Keratinocyte (primary cell): Measurements from ENCODE around the gene GJB4. TPM values are rescaled to one million over a fixed set of nuclear protein-coding genes. Genes with fewer than 3 reads are reported as not detected.

ENCODE experiments used
- DNase-seq: peaks from one replicate; pipeline ENCODE4 v3.0.0-alpha.2; 2011; ENCODE audit warnings: low read depth, missing footprints, low spot score
- FAIRE-seq: peaks from 2 replicates; lab custom pipeline; 2011; peaks lifted over from hg19 to GRCh38; lab: Jason Lieb, UNC
- H2AFZ ChIP-seq: 2 replicates; pipeline ENCODE4 v1.6.0; 2012; ENCODE audit warnings: low read length, control low read depth, inconsistent platforms; ENCODE audit not compliant: control insufficient read depth
- H3K27ac ChIP-seq: 2 replicates; pipeline ENCODE4 v1.5.1; 2011; ENCODE audit warnings: low read length; ENCODE audit not compliant: control insufficient read depth, insufficient read depth
- H3K27me3 ChIP-seq: 3 replicates; pipeline ENCODE4 v1.6.0; 2011; ENCODE audit warnings: low read length; ENCODE audit not compliant: control insufficient read depth, insufficient read depth; ENCODE audit errors: extremely low read depth
- H3K36me3 ChIP-seq, 2 experiments: 2 replicates in 1 of 2; 3 replicates in 1 of 2; pipeline ENCODE4 v1.5.1; 2011; ENCODE audit warnings: low read length in 2 of 2, mild to moderate bottlenecking in 1 of 2; ENCODE audit not compliant: control insufficient read depth in 2 of 2, insufficient read depth in 2 of 2; ENCODE audit errors: extremely low read depth in 1 of 2
- H3K4me1 ChIP-seq: 3 replicates; pipeline ENCODE4 v1.5.1; 2011; ENCODE audit warnings: low read length; ENCODE audit not compliant: control insufficient read depth, insufficient read depth; ENCODE audit errors: extremely low read depth
- H3K4me2 ChIP-seq: 3 replicates; pipeline ENCODE4 v1.6.0; 2011; ENCODE audit warnings: low read depth, low read length; ENCODE audit not compliant: control insufficient read depth, insufficient read depth; ENCODE audit errors: extremely low read depth
- H3K4me3 ChIP-seq, 3 experiments: fragments of 200-600 bp in 1 of 3; sonication (generic) in 1 of 3; 2 replicates in 2 of 3; 3 replicates in 1 of 3; pipeline ENCODE4 v1.5.1; 2011 to 2016; ENCODE audit warnings: low read length in 3 of 3, mild to moderate bottlenecking in 3 of 3, control low read depth in 2 of 3, inconsistent platforms in 1 of 3, low read depth in 1 of 3, mixed read lengths in 1 of 3, mixed run types in 1 of 3, moderate library complexity in 1 of 3; ENCODE audit not compliant: control insufficient read depth in 2 of 3, insufficient read depth in 2 of 3; ENCODE audit errors: extremely low read depth in 1 of 3
- H3K79me2 ChIP-seq: 2 replicates; pipeline ENCODE4 v1.6.0; 2012; ENCODE audit warnings: low read length; ENCODE audit not compliant: control insufficient read depth, insufficient read depth
- H3K9ac ChIP-seq: 3 replicates; pipeline ENCODE4 v1.6.0; 2011; ENCODE audit warnings: low read length; ENCODE audit not compliant: control insufficient read depth, insufficient read depth; ENCODE audit errors: extremely low read depth
- H3K9me1 ChIP-seq: 3 replicates; pipeline ENCODE4 v1.6.0; 2011; ENCODE audit warnings: low read length; ENCODE audit not compliant: control insufficient read depth, insufficient read depth; ENCODE audit errors: extremely low read depth
- H3K9me3 ChIP-seq: 2 replicates; pipeline ENCODE4 v1.5.1; 2012; ENCODE audit warnings: low read depth, low read length; ENCODE audit not compliant: control insufficient read depth
- H4K20me1 ChIP-seq: 3 replicates; pipeline ENCODE4 v1.6.0; 2011; ENCODE audit warnings: low read length; ENCODE audit not compliant: control insufficient read depth, insufficient read depth; ENCODE audit errors: extremely low read depth
- EZH2 ChIP-seq: IDR thresholded peaks from one replicate; pipeline ENCODE4 v1.6.1; 2012; ENCODE audit warnings: inconsistent platforms, mild to moderate bottlenecking, low read length, moderate library complexity
- dilution Hi-C: fragments of 300-500 bp; cut with MboI; formaldehyde crosslinking; loops from one replicate; pipeline ENCODE4 v1.7.0; 2020; ENCODE audit warnings: low sequenced_read_pairs; ENCODE audit not compliant: extremely low pct_ligation_motif_present
- polyA plus RNA-seq, 5 experiments: library from polyadenylated mRNA; depleted of rRNA in 3 of 5; stranded (reverse) in 3 of 5; stranded (forward) in 1 of 5; unstranded in 1 of 5; fragments of >200 nt; gene quantifications; 1 replicate in 1 of 5; 2 replicates in 3 of 5; 3 replicates in 1 of 5; pipeline versions ENCODE4 v1.2.1 to v1.2.3, GENCODE V29; 2011 to 2012; ENCODE audit warnings: missing spikeins in 2 of 5, low read depth in 1 of 5, low replicate concordance in 1 of 5
- TF ChIP-seq, protein P1 (sequence below), 3 experiments: IDR thresholded peaks in 1 of 3; conservative IDR thresholded peaks in 1 of 3; optimal IDR thresholded peaks in 1 of 3; 2 replicates in 2 of 3; 3 replicates in 1 of 3; pipeline versions ENCODE3 to v1.5.1; 2011; ENCODE audit warnings: low read length in 3 of 3, mild to moderate bottlenecking in 3 of 3, moderate library complexity in 2 of 3, control low read depth in 1 of 3, inconsistent platforms in 1 of 3; ENCODE audit not compliant: insufficient read depth in 2 of 3; ENCODE audit errors: extremely low read depth in 1 of 3

Gene GJB4
- polyA plus RNA-seq, 1 donor (not counting 4 experiments of a cell fraction or from before 2014, with no cell fraction given): 18.1 TPM

DNA sequence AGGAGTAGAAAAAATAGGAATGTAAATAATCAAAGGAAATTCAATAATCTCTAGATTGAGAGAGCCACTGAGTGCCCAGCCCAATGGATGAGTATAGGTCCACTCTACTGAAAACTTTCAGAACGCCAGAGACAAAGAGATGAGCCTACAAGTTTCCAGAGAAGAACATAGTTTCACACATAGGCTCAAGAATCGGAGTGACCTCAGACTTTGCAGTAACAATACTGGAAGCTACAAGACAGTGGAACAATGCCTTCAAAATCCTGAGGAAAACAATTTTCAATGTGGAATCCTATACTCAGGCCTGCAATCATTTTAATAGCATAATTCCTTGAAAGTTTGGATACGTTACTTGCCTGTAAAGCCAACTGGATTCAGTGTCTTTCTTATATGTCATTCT is 44.2 kb downstream of the GJB4 start:
- Histone ChIP-seq H3K4me3 (no peak overlapping the region), H3K36me3 (no peaks in the 10 kb centered on the region), H3K79me2 (no peaks in the 10 kb centered on the region), H3K9me3 (no peaks in the 10 kb centered on the region), H4K20me1 (no peaks in the 10 kb centered on the region), H3K9me1 (no peaks in the 10 kb centered on the region), H3K4me2 (no peak overlapping the region), H3K4me1 (peaks cover 7% of the 10 kb centered on the region), H3K27me3 (no peaks in the 10 kb centered on the region), H3K9ac (no peak overlapping the region), H3K27ac (no peak overlapping the region), H2AFZ (no peak overlapping the region)
- dilution Hi-C loops: no loop called here
- no peak for FAIRE-seq
- TF ChIP-seq EZH2: no peak
- TF ChIP-seq, protein P1, sequence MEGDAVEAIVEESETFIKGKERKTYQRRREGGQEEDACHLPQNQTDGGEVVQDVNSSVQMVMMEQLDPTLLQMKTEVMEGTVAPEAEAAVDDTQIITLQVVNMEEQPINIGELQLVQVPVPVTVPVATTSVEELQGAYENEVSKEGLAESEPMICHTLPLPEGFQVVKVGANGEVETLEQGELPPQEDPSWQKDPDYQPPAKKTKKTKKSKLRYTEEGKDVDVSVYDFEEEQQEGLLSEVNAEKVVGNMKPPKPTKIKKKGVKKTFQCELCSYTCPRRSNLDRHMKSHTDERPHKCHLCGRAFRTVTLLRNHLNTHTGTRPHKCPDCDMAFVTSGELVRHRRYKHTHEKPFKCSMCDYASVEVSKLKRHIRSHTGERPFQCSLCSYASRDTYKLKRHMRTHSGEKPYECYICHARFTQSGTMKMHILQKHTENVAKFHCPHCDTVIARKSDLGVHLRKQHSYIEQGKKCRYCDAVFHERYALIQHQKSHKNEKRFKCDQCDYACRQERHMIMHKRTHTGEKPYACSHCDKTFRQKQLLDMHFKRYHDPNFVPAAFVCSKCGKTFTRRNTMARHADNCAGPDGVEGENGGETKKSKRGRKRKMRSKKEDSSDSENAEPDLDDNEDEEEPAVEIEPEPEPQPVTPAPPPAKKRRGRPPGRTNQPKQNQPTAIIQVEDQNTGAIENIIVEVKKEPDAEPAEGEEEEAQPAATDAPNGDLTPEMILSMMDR (optimal IDR thresholded peaks at IDR 0.05 in 1 of 3, IDR thresholded peaks at IDR 0.05 in 1 of 3, conservative IDR thresholded peaks at IDR 0.05 in 1 of 3; ENCODE audit: extremely low read depth in 1 of 3, insufficient read depth in 2 of 3, low read length in 3 of 3): no peak
- DNase-seq: no peak

DNA sequence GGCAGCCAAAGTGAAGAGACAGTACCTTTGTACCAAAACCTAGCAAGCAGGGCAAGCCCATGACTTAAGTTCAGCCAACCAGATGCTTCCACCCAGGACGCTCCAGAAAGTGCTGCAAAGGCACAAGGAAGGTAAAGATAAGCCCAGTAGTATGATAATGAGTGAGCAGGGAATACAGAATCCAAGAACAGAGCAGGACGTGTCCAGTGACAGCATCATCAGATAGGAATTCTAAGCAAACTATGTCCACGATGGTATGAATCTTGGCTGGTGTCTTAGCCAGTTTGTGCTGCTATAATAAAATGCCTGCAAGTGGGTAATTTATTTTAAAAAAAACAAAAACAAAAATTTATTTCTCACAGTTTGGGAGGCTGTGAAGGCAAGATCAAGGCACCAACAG is 46.9 kb downstream of the GJB4 start:
- no peak overlapping the region for H2AFZ ChIP-seq
- dilution Hi-C loops: no loop called here
- peak; percentile 65 for FAIRE-seq
- H3K9me3 ChIP-seq: no peaks in the 10 kb centered on the region
- H3K79me2 ChIP-seq: no peaks in the 10 kb centered on the region
- H3K27me3 ChIP-seq: no peaks in the 10 kb centered on the region
- peaks cover 7% of the 10 kb centered on the region for H3K4me1 ChIP-seq
- H3K9me1 ChIP-seq: no peaks in the 10 kb centered on the region
- no peak for TF ChIP-seq EZH2
- TF ChIP-seq, protein P1 (optimal IDR thresholded peaks at IDR 0.05 in 1 of 3, IDR thresholded peaks at IDR 0.05 in 1 of 3, conservative IDR thresholded peaks at IDR 0.05 in 1 of 3; ENCODE audit: extremely low read depth in 1 of 3, insufficient read depth in 2 of 3, low read length in 3 of 3): no peak
- H3K27ac ChIP-seq: no peak overlapping the region
- no peak overlapping the region for H3K4me2 ChIP-seq
- no peak overlapping the region for H3K4me3 ChIP-seq
- H4K20me1 ChIP-seq: no peaks in the 10 kb centered on the region
- H3K36me3 ChIP-seq: no peaks in the 10 kb centered on the region
- DNase-seq: no peak
- no peak overlapping the region for H3K9ac ChIP-seq
